Suppressor macrophage (primary cell): Measurements from ENCODE around the gene FADS3.

Experiments used
- DNase-seq, 4 experiments: peaks; one replicate each; pipeline ENCODE4 v3.0.0-alpha.2; 2020 to 2022

The FADS3 gene

GRCh38 chr11:61913699-61914395 lies 22.5 kb upstream of the FADS3 start:
- DNase-seq = peak in 1 of 4 experiments; percentile 2

DNA sequence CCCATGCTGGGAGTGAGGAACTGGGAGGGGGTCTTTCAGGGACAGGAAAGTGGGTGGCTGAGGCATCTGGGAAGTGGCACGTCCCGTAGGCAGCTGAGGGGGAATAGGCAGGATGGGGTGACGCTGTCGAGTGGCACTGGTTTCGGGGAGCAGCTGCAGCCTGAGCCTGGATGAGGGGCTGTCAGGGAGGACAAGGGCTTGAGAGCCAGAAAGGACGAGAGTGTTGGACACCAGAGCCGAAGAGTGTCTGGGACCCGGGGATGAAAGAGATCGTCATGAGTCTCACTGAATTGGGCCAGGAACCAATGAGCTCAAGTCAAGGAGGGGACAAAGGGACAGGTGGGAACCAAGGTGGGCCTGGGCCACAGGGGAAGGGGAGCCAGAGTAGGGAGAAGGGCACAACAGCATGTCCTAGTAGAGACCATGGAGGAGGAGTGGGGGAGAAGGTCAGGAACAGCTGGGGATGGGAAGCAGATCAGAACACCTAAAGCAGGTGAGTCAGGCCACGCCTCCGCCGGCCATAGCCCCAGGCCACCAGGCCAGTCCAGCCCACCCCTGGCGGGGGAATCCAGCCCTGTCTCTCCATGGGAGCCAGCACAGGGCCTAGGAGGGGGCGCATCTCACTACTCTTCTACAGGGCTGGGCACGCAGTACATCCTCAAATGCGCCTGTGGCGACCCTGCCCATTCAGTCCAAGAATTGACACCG lies 21.8 kb upstream of the FADS3 start:
- peak in 2 of 4 experiments; percentile 23 to 36 for DNase-seq

- DNase-seq = peak; percentile 82 to 93 (median 90)
These were observed 21.2 kb upstream of the FADS3 start for GRCh38 chr11:61912530-61912898.

- DNase-seq = peak in 1 of 4 experiments; percentile 30
These were observed 20.6 kb upstream of the FADS3 start for GRCh38 chr11:61911701-61912529.

DNA sequence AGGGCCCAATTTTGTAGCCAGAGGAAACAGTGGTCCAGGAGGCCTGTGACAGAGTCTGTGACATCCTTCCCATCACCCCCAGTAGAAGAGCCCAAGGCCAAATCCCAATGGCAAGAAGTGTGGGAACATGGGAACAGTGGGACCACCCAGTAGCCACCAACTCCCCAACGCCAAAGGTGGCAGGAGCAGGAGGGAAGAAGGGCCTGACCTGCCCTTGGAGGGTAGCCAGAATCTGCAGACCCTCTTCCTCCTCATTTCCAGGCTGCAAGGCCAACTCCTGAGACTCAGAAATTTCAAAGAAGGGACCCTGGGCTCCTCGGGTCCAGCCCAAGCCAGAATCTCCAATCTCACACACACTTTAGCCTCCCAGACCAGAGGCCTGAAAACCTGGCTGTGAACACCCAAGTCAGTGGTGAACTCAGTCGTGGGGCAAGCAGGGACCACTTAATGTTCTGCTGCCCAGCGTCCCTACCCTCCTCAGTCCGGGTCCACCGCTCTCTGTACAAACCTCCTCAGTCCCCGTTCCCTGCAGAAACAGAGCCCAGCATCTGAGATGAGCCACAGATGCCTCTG lies 19.9 kb upstream of the FADS3 start:
- DNase-seq = peak in 1 of 4 experiments; percentile 0

- DNase-seq = peak in 1 of 4 experiments; percentile 1
These were observed 19.1 kb upstream of the FADS3 start for GRCh38 chr11:61910187-61911127.

DNA sequence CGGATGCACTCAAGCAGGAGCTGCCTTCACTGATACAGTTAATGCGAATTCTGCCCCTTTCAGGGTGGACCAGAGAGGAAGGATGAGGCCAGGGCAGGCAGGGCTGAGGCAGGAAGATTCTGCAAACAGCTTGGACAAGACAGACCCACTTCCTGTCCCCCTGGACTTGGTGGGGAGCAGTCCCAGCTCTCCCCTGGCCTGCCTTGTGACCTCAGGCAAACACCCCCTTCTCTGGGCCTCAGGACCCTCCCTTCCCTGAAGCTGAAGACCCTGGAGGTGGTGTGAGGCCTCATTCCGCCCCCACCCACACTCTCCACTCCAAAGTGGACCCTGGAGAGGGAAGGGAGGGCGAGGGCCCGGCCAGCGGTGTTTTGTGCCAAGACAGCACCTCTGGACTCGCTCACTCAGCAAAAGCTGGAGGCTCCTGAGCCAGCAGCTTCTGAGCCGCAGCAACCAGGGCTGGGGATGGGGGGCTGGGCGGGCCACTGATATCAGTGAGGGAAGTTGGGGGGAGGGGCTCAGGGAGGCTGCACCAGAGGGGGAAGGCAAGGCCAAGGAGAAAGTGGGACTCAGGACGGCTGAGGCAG lies 17.5 kb upstream of the FADS3 start:
- DNase-seq = peak; percentile 44 to 82 (median 63)

- no peak for DNase-seq
These were observed 16.8 kb upstream of the FADS3 start for GRCh38 chr11:61907871-61908729.

- DNase-seq = no peak
These were observed 15.9 kb upstream of the FADS3 start for GRCh38 chr11:61907282-61907681.

DNA sequence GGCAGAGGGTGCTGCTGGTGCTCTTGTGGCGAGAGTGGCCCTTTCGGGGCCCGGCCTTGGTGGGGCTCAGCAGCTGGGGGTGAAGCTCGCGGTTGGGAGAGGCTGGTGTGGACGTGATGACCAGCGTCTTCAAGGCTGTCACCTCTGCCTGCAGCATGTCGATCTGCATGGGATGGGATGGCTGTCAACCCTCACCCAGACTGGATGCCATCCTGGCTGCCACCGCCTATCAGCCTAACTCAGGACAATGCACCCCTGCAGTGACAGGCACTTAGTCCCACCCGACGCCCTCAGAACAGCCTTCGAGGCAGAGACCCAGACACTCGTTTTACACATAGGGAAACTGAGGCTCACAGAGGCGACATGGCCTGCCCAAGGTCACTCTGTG lies 15.2 kb upstream of the FADS3 start:
- no peak for DNase-seq

DNA sequence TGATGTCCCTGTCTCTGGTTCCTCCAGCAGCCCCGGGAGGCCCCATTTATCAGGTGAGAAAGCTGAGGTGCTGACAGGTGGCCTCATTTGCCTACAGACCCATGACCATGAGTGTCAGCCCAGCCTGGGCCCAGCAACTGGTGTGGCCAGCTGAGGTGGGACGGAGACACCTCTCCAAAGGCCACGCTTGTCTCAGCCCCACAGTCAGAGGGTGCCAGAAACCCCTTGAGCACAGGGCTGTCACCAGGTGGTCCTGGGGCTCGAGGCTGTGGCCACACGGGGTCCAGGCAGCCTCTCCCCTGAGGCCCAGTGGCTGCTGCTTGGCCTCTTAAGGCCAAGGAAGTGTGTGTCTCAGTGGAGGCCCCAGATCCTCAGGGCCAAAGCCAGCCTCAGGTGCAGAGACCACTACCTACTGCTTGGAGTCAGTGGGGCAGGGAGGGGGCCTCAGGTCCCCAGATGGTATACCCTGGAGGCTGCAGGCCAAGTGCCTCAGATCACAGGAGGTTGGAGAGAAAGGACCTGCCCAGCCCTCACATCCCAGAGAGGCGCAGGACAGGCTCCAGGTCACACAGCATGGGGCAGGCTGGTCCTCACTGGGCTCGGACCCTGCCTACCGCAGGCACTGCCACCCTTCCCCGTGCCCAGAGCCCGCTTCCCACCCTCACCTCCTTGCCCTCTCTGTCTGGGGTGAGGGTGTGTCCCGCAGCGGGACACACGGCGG lies 14.6 kb upstream of the FADS3 start:
- no peak for DNase-seq

DNA sequence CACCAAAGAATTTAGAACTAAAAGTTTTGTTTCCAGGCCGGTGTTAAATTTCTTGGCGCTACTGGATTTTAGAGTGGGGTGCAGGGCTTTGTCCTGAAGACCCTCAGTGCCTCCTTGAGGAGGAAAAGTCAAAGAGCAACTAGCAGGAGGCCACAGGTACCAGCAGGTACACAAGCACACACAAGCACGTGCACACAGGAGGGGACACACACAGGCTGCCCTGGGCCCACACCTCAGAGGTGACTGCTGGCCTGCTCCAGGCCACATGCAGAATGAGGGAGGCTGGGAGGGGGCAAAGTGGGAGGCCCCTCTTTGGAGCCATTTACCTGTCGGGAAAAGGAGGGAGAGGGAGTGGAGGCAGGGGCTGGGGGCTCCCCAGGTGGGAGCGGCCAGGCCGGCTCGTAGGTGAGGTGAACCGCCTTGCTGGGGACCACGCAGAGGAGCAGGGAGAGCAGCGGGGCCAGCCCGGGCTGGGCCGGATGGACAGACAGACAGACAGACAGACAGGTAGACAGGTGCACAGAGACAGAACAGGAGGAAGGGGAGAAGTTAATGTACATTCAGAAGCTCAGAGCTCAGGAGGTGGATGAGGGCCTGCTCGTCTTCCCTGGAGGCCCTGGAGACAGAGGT lies 13.8 kb upstream of the FADS3 start:
- no peak for DNase-seq

DNA sequence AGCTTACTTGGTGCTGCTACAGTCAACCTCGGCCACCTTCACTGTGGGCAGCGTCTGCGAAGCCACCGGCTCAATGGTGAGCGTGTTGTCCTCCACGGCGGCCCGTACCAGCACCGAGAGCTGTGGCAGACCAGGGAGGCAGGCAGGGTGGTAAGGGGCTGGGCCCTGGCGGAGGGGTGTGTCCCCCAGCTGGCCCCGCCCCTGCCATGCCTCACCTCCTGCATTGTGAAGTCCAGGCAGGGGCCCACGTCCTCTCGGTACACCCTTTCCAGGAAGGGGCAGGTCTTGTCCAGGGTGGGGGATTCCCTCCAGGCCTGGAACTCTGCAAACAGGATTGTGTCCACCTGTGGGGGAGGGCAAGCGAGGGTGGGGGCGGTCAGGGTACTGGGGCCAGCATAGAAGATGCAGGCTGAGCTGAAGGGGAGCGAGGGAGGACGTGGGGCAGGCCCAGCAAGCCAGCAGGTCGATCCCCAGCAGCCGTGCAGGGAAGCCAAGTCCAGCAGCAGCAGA lies 13.2 kb upstream of the FADS3 start:
- DNase-seq = no peak

- DNase-seq = no peak
These were observed 12.5 kb upstream of the FADS3 start for GRCh38 chr11:61903845-61904244.

DNA sequence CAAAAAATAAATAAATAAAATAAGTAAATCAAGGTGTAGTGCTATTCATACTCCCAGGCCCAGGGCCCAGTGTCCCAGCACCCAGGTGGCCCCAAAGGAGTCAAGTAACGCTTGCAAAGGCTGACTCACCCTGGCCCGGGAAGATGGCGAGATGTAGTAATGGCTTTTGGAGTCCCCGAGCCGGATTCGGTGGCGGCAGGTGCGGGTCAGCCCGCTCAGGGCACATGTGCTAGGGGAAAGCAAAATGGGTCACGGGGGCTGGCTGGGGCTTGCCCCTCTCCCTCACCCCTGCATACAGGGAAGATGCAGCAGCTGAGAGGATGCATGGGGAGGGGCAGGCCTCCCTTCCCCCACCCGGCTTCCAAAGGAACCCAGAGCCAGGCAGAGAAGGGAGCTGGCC lies 11.0 kb upstream of the FADS3 start:
- no peak for DNase-seq

DNA sequence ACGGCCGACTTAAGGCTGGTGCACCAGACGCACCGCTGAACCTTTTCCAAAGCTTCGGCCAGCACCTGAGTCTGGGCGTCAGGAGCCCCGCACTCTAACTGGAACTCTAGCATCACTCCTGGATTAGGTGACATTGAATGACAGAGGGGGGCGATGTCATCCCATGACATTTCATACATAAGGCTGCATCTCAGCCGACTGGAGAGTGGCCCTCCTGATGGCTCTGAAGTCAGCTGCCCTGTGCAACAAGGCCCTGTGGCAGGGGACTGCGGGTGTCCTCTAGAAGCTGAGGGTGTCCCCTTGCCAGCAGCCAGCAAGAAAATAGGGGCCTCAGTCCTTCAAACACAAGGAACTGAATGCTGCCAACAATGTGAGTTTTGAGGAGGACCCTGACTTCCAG lies 10.1 kb upstream of the FADS3 start:
- DNase-seq = peak in 1 of 4 experiments; percentile 18

- DNase-seq = no peak
These were observed 8.9 kb upstream of the FADS3 start for GRCh38 chr11:61900251-61900650.

DNA sequence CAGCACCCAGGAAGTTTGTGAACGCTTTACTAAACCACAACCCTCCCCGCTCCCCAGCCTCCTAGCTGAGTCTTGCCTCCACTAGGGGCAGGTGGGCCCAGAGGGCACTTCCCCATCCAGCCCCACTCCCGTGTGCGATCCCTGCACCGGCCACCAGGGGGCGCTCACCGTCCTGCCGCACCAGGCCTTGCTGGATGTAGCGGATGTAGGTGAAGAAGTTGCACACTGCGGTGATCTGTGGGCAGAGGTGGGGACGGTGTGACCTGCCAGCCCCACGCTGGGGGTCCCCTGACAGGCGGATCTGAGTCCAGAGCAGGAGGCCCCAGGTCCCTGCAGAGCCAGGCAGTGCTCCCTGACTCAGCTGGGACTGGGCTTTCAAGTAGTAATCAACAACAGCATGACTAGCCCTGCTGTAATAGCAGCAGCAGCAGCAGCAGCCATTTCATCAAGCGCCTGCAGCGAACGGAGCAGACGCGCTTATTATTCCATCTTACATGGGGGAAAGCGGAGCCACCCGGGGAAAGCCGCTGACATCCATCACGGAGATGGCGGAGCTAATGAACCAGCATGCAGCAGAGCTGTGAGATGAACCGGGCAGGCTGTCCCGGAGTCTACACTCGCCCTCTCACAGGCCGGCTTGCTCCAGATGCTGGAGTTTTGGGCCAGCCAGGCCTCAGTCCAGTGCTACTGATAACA lies 7.9 kb upstream of the FADS3 start:
- DNase-seq = peak; percentile 87 to 97 (median 90)

- no peak for DNase-seq
These were observed 6.9 kb upstream of the FADS3 start for GRCh38 chr11:61898247-61898582.
